Astrocyte of the cerebellum (primary cell): ENCODE results near the gene SAP130.

Experiments
- DNase-seq: peaks from one replicate; pipeline ENCODE4 v3.0.0-alpha.2; 2011; ENCODE audit warnings: low read depth
- H3K4me3 ChIP-seq: 2 replicates; pipeline ENCODE4 v1.5.1; 2011; ENCODE audit warnings: mild to moderate bottlenecking, low read depth, low read length, moderate library complexity
- in situ Hi-C: cut with HindIII; loops from 2 replicates; pipeline ENCODE4 v1.10.0; 2017; ENCODE audit warnings: low sequenced_read_pairs
- TF ChIP-seq, protein P1 (sequence below): IDR thresholded peaks from 2 replicates; pipeline ENCODE4 v1.5.1; 2012; ENCODE audit warnings: low read length, low read depth, moderate library complexity, mild to moderate bottlenecking; ENCODE audit errors: missing control alignments

SAP130 gene

DNA sequence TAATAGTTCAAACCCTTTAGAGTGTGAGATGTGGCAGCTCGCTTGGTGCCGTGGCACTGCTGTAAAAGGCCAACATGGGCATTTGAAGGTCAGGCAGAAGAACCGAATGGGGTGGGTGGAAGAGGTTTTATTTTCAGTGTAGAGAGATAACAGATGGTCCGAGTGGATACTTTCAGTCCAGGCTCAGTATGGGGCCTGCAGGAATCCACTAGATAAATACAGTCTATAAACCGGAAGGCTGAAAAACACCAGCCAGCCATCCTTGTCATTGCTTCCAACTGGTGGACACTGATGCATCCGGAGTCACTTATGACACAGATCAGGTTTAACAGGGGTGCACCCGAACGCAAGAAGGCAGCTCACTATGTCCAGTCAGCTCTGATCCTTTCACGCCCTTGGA, 86.4 kb downstream of the SAP130 start:
- TF ChIP-seq, protein P1, sequence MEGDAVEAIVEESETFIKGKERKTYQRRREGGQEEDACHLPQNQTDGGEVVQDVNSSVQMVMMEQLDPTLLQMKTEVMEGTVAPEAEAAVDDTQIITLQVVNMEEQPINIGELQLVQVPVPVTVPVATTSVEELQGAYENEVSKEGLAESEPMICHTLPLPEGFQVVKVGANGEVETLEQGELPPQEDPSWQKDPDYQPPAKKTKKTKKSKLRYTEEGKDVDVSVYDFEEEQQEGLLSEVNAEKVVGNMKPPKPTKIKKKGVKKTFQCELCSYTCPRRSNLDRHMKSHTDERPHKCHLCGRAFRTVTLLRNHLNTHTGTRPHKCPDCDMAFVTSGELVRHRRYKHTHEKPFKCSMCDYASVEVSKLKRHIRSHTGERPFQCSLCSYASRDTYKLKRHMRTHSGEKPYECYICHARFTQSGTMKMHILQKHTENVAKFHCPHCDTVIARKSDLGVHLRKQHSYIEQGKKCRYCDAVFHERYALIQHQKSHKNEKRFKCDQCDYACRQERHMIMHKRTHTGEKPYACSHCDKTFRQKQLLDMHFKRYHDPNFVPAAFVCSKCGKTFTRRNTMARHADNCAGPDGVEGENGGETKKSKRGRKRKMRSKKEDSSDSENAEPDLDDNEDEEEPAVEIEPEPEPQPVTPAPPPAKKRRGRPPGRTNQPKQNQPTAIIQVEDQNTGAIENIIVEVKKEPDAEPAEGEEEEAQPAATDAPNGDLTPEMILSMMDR: no peak
- in situ Hi-C loops: no loop called here
- no peak for DNase-seq
- H3K4me3 ChIP-seq: no peak overlapping the region

DNA sequence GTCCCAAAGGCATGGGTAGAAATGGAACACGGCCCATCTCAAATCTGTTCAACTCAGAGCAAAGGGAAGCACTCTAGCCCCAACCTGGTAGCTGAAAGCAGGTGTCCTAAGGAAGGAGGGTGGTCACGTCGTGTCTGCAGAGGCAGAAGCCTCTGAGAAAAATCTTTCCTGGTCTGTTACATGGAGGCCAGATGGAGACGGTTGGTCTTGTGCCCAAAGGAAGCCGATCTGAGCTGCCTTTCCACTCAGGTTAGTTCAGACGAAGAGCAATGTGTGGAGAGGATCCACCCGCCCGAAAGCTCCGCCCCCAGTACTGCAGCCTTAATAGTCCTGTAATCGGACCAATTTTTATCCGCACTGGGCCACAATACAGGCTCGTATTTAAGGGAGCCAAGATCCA, 87.2 kb downstream of the SAP130 start:
- no peak for DNase-seq
- in situ Hi-C loops: no loop called here
- no peak overlapping the region for H3K4me3 ChIP-seq
- TF ChIP-seq, protein P1: no peak

DNA sequence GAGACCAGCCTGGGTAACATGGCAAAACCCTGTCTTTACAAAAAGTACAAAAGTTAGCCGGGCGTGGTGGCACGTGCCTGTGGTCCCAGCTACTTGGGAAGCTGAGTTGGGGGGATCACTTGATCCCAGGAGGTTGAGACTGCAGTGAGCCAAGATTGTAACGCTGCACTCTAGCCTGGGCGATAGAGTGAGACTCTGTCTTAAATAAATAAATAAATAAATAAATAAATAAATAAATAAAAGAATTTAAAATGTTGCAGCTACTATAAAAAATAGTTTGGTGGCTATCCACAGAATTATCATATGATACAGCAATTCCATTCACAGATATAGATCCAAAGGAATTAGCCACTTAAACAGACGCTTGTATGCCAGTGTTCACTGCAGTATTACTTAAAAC, 92.5 kb downstream of the SAP130 start:
- in situ Hi-C loops: no loop called here
- TF ChIP-seq, protein P1: no peak
- H3K4me3 ChIP-seq: no peak overlapping the region
- DNase-seq: no peak

DNA sequence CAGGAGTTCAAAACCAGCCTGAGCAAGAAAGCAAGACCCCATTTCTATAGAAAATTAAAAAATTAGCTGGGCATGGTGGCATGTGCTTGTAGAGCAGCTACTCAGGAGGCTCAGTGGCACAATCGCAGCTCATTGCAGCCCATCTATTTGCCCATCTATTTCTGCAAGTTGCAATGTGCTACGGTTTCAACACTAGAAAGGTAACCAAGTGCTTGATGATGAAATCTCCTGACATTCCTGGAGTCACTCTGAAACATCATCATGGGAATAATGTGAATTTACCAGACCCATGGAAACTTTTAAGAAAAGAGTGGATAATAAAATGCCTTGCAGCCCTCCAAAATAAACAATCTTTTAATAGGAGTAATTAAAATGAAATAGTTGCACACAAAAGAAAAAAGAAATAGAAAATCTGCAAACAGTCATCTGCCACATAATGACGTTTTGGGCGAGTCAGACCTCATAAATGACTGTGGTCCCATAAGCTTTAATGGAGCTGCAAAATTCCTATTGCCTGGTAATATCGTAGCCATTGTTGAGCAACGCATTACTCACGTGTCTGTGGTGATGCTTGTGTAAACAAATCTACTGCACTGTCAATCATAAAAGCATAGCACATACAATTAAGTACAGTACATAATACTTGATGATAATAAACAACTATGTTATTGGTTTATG, 95.5 kb downstream of the SAP130 start:
- no peak overlapping the region for H3K4me3 ChIP-seq
- DNase-seq: no peak
- TF ChIP-seq, protein P1: no peak
- in situ Hi-C loops: no loop called here

DNA sequence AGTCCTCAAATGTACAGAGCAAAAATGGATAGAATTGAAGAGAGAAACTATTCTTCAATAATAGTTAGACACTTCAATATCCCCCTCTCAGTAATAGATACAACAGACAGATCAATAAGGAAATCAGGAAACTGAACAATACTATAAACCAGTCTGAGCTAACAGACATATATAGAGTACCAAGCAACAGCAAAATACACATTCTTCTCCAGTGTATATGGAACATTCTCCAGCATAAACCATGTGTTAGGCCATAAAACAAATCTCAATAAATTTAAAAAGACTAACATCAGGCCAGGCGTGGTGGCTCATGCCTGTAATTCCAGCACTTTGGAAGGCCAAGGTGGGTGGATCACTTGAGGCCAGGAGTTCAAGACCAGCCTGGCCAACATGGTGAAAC, 98.4 kb downstream of the SAP130 start:
- TF ChIP-seq, protein P1: no peak
- in situ Hi-C loops: no loop called here
- no peak overlapping the region for H3K4me3 ChIP-seq
- DNase-seq: no peak

DNA sequence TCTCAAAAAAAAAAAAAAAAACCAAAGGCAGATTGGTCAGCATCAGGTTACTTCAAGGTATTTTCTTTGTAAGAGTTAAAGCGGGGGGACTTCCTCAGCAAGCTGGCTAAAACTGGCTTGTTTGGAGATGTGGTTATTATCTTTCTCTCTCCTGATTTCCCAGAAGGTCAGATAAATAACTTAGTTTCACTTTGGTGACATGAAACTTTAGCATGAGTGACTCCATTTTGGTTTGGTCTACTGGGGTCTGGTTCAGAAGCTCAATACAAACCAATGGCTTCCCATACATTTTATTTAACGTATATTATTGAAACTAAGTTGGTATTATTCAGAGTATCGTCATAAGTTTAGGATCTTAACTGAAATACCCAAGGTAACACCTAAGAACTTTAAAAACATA, 100.5 kb downstream of the SAP130 start:
- no peak for DNase-seq
- in situ Hi-C loops: no loop called here
- TF ChIP-seq, protein P1: no peak
- H3K4me3 ChIP-seq: no peak overlapping the region

DNA sequence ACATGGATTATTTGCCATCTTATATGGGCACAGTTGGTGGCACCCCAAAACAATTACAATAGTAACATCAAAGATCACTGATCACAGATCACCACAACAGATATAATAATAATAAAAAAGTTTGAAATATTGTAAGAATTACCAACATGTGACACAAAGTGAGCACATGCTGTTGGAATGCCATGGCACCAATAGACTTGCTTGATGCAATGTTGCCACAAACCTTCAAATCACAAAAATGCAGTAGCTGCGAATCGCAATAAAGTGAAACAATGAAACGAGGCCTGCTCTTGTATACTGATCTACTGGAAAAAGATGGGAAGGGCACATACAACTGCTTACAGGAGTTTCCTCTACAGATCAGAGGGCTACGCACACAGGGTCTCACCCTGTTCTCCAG, 109.9 kb downstream of the SAP130 start:
- in situ Hi-C loops: no loop called here
- no peak for DNase-seq
- no peak overlapping the region for H3K4me3 ChIP-seq
- TF ChIP-seq, protein P1: no peak
